Activated CD8-positive, alpha-beta memory T cell treated with anti-CD3 and anti-CD28 coated beads for 48 hours (primary cell): Measurements from ENCODE around the gene SPG11.

ENCODE experiments used
- DNase-seq, 3 experiments: peaks; one replicate each; pipeline ENCODE4 v3.0.0-alpha.2; 2020; ENCODE audit warnings: low read depth in 2 of 3, low spot score in 2 of 3

SPG11 gene

DNA sequence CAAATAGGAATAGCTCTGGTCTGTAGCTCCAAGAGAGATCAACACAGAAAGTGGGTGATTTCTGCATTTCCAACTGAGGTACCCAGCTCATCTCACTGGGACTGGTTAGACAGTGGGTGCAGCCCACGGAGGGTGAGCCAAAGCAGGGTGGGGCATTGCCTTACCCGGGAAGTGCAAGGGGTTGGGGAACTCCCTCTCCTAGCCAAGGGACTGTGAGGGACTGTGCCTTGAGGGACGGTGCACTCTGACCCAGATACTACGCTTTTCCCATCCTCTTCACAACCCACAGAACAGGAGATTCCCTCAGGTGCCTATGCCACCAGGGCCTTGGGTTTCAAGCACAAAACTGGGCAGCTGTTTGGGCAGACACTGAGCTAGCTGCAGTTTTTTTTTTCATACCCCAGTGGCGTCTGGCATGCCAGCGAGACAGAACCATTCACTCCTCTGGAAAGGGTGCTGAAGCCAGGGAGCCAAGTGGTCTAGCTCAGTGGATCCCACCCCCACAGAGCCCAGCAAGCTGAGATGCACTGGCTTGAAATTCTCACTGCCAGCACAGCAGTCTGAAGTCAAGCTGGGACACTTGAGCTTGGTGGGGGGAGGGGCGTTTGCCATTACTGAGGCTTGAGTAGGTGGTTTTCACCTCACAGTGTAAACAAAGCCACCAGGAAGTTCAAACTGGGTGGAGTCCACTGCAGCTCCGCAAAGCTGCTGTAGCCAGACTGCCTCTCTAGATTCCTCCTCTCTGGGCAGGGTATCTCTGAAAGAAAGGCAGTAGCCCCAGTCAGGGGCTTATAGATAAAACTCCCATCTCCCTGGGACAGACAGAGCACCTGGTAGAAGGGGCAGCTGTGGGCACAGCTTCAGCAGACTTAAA, 19.6 kb upstream of the SPG11 start:
- DNase-seq = peak; percentile 35 to 55 (median 51)

- DNase-seq = no peak
Observed at GRCh38 chr15:44682211-44682610, 18.7 kb upstream of the SPG11 start.

DNA sequence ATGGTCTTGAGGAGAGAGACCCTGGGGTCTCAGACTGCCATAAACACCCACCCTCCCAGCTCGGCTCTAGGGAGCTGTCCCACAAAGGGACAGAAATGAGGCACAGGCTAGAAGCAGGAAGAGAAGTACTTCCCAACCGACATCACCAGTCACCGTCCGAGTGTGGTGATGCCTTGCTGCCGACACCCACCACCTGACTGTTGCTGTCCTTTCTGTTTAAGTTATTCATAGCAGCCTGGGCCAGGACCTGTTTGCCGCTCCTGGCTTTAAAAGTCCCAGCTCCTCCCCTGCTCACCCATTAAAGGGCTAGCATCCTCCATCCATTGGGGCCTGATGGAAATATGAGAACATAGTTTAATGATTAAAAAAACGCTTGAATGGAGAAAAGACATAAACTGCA, 13.2 kb upstream of the SPG11 start:
- no peak for DNase-seq

DNA sequence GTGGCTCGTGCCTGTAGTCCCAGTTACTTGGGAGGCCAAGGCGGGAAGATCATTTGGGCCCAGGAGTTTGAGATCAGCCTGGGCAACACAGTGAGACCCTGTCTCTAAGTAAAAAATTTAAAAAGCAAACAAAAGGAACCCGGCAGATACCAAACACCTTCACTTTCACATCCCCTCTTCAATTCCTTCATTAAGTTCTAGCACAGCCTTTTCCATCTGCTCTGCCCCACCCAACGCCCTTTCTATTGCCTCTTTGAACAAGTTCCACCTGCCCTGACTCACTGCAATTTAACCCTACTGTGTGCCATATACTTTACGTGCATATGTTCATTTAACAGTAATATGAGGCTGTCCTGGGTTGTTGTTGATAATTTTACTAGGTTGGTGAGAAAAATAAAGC, 12.4 kb upstream of the SPG11 start:
- DNase-seq = no peak

DNA sequence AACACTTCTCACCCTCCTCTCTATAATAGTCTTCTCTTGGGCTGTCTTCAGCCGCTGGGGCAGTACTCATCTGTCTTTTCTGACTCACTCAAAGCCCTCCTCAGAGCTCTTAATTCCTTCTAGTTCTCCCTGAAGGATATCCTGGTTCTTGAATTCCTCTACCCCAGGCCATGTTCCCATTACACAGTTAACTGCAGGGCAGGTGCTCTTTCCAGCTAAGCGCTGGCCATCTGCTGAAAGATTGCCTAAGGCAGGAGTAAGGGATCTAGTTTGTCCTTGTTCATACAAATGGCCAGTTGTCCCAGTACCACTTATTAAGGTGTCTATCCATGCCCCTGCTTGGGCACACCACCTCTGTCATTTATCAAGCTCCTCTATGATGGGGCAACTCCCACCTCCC, 10.2 kb upstream of the SPG11 start:
- DNase-seq = no peak

GRCh38 chr15:44670087-44670950, 6.9 kb upstream of the SPG11 start:
- no peak for DNase-seq

- no peak for DNase-seq
Observed at GRCh38 chr15:44668921-44669320, 5.5 kb upstream of the SPG11 start.

- no peak for DNase-seq
Observed at GRCh38 chr15:44667039-44667360, 3.5 kb upstream of the SPG11 start.

DNA sequence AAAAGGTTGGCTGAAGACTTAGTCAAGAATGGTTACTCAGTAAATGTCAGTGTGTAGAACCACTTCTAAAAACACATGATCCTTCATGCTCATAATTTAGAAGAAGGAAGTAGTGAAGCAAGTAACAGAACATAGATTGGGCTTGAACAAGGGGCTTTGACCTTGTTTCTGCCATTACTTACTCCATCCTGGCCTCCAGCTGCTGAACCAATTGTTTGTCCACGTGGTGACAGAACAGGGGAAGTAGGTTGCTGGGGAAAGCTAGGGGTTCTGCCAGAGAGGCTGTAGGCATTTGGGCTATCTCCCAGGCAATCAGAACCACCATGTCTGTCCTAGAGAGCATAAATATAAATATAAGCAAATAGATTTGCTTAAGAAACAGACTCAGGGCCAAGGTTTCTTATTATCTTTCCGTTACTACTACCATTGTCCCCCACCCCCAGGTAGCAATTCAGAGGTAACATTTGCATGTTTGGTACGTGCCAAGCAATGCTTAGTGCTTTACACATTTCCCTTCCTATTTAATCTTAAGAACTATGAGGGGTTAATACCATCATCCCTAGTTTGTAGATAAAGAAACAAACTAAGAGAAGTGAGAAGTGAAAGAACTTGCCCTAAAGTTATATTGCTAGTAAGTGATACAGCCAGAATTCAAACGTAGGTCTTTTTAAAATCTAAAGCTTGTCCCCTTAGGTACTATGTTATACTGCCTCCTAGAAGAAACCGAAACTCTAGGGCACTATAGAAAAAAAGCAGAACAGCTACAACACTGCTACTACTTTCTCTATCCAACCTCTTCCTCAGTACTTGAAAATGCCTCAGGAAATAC, 3.0 kb upstream of the SPG11 start:
- no peak for DNase-seq

DNA sequence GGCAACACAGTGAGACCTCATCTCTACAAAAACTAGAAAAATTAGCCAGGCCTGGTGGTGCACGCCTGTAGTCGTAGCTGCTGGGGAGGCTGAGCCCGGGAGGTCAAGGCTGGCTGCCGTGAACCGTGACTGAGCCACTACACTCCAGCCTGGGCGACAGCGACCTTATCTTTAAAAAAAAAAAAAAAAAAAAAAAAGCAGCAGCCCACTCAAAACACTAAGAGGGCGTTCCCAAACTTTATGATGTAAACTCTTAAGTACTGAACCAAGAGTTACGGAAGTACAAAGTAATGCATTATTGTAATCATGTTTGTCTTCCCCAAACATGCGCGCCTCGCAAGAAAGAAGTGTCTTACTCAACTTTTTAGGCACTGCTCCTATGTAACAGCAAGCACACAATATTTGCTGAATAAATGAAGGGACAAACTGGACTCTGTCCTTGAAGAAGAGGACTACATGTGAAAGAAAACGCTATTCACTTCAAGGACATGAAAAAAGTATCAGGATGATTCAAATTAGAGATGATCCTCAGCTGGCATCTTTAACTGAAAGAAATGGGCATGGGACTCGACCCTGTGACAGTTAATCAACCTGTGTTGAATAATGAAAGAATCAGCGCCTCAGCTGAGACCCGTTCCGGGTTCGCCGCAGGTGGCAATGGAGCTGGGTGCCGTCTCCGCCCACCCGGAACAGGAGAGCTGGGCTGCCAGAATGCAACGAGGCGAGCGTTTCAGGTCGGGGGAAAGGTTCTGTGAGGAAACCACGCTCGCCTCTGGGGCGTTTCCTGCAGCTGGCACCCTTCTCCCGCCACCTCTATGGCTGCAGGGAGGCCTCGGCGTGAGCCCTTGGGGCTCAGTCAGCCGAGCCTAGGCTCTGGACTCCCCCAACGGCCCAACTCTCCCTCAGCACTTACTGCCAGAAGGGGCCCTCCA, 718 bp downstream of the SPG11 start:
- peak; percentile 61 to 67 (median 65) for DNase-seq

DNA sequence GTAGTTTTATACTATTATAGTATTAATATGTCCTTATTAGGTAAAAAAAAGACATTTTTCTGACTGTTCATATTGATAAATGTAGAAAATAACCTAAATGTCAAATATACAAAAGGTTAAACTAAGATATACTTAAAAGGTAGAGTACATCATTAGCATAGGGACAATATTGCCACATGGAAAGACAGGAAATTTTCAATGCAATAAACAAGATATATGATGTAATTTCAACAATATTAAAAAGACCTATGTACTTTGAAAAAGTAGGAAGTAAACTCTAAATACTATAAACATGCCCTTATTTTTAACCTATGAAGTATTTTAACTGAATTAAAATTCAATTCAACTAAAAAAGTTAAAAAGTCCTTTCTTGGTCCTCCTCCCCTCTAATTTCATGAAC, 1.9 kb downstream of the SPG11 start:
- no peak for DNase-seq

- DNase-seq = no peak
Observed at GRCh38 chr15:44659056-44659455, 4.4 kb downstream of the SPG11 start.

DNA sequence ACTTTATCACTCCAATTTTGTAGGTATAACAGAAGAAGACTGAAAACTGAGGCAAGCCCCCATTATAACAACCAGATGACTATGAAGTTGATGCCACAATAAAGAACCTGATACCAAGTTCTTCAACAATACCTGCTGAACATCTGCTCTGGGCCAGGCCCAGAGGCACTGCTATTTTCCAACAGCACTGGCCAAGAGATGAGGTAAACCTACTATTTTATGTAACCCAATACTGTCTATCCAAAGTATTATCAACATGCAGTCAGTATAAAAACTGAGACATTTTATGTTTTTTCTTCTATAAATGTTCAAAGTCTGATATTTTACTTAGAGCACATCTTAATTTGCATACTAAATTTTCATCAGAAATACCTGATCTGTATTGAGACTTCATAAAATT, 6.1 kb downstream of the SPG11 start:
- no peak for DNase-seq

- DNase-seq = no peak
Observed at GRCh38 chr15:44656913-44657312, 6.5 kb downstream of the SPG11 start.

DNA sequence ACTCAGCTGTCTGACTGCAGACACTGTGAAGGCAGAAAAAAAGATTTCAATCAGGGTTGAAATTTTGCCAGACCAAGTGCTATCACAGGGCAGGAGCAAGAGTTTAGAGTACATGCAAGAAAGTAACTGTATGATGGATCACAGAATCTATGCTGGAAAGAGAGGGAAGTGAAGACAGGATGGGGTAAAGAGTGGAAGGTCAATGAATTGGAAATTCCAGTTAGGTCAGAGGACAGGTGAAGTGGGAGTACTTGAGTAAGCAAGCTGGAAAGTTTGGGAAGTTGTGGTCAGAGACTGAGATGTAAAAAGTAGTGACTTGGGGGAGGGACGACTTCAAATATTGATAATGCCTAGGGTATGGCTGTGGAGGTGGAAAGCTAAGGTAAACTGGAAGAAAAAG, 7.2 kb downstream of the SPG11 start:
- no peak for DNase-seq

GRCh38 chr15:44654858-44655257, 8.6 kb downstream of the SPG11 start:
- no peak for DNase-seq

- DNase-seq = no peak
Observed at GRCh38 chr15:44647637-44648036, 15.8 kb downstream of the SPG11 start.

- DNase-seq = no peak
Observed at GRCh38 chr15:44647036-44647435, 16.4 kb downstream of the SPG11 start.

DNA sequence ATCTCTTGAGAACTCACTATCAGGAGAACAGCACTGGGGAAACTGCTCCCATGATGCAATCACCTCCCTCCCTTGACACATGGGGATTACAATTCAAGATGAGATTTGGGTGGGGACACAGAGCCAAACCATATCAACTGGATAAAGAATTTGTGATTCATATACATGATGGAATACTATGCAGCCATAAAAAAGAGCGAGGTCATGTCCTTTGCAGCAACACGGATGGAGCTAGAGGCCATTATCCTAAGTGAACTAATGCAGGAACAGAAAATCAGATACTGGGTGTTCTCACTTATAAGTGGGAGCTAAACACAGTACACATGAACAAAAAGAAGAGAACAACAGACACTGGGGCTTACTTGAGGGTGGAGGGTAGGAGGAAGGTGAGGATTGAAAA, 17.0 kb downstream of the SPG11 start:
- no peak for DNase-seq

DNA sequence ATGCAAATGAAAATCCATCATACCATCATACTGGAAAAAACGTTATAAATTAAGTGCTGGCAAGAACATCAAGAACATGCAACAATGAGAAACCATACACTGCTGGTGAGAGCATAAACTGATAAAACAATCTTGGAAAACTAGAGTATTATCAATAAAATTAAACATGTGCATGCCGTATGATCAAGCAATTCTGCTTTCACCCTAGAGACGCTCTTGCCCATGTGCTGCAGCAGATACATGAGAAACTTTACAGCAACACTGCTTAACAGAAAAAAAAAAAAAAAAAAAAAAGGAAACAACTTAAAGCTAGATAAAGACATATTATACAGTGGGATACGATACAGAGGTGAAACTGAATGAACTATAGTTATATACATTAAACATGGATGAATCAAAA, 21.8 kb downstream of the SPG11 start:
- no peak for DNase-seq
